NCI-H2081 (cell line): ENCODE measurements around the gene CDH13.

ENCODE experiments used
- DNase-seq, 2 experiments: peaks; one replicate each; lab custom pipeline; 2025; lab: John Stamatoyannopoulos, UW

Gene CDH13

DNA sequence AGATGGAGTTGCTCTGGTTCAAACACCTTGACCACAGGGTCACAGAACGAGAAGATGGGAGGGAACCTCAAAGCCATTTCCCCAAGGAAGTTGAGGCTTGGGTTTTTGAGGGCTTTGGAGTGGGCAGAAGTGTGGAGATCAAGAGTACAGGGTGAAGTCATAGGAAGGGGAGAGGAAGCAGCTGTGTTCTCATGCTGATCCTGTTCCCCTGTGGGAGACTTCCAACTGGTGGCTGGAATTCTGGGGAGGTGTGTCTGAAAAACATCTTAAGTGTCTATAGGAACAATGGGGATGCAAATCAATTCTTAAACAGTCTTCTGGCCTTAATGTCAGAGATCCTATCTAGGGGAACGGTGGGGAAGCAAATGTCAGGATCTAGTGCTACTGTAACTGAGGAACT, 1142.2 kb downstream of the CDH13 start:
- no peak for DNase-seq

GRCh38 chr16:83769397-83770008, 1142.7 kb downstream of the CDH13 start:
- DNase-seq, result no peak

DNA sequence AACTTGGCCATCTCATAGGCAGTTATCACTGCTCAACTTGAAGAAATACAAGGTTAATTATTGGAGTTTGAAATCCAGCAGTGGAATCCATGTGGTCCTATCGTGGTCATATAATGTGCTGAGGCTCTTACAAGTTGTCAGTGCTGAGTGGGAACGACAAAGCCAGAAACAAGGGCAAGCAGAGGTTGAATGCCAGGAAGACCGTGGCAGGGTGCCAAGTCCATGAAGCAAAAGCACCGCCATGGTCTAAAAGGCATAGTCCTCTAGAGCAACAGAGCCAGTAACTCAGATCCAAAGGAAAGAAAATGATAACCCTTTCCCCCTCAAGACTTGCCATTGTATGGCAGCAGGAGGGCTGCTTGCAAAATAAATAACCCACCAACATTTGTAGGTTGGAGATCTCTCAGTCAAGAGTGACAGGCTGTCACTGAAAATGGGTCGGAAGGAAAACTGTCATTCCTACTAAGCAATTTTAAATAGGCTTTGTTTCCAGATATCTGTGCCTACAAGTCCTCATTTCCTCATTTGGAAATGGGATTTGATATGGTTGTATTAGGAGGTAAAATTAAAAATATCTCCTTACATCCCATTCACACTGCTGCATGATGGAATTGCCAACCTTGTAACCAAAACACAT, 1144.7 kb downstream of the CDH13 start:
- no peak for DNase-seq

- DNase-seq, result no peak
Observed at GRCh38 chr16:83772806-83773205, 1146.0 kb downstream of the CDH13 start.

GRCh38 chr16:83774066-83774465, 1147.3 kb downstream of the CDH13 start:
- DNase-seq, result no peak

GRCh38 chr16:83776944-83777343, 1150.2 kb downstream of the CDH13 start:
- no peak for DNase-seq

- no peak for DNase-seq
Observed at GRCh38 chr16:83779886-83780285, 1153.1 kb downstream of the CDH13 start.

- DNase-seq, result no peak
Observed at GRCh38 chr16:83785455-83785854, 1158.7 kb downstream of the CDH13 start.

DNA sequence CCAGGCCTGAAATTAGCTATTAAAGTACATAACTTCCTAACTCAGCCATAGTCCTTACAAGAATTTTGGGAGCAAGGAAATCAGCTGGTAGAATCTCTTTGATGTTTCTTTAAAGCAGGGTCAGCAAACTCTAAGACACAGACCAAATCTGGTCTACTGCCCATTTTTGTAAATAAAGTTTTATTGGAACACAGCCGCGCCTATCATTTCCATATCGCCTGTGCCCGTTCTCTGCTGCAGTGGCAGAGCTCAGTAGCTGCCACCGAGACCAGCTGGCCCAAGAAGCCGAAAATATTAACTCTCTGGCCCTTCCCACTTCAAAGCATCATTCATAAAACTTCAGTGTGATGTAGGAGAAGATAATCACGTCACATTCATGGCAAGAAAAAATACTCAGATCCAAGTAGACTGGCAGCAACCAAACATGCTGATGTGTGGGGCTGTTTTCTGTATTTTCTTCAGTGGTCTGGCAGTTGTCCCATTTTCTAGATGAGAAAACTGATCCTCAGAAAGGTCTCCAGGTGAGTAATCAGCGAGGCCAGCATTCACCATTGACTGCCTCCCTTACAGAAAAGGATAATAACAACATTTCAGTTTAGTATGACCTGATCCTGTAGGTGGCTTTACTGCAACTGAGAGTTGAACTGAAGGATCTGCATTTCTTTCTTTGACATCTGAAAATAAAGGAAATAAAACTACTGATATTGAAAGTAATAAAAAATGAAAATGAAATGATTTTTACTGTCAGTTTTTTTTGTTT, 1163.1 kb downstream of the CDH13 start:
- DNase-seq, result no peak

- no peak for DNase-seq
Observed at GRCh38 chr16:83791916-83792315, 1165.1 kb downstream of the CDH13 start.

DNA sequence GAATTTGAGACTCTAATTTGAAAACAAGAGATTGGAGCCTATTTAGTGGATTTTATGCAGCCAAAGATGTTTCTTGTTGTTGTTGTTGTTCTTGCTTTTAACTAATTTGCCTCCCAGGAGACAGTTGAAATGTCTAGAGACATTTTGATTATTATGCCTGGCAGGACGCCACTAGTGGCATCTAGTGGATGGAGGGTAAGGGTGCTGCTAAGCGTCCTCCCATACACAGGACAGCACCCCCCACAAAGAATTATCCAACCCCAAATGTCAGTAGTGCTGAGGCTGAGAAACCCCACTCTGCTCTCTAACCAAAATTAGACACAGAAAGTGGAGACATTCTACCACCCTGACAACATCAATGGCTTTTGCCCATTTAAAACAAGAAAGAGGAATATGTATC, 1165.6 kb downstream of the CDH13 start:
- DNase-seq, result no peak

- DNase-seq, result no peak
Observed at GRCh38 chr16:83793179-83793578, 1166.4 kb downstream of the CDH13 start.

- DNase-seq, result no peak
Observed at GRCh38 chr16:83794860-83795554, 1168.2 kb downstream of the CDH13 start.

GRCh38 chr16:83797013-83797412, 1170.2 kb downstream of the CDH13 start:
- DNase-seq, result peak in 1 of 2 experiments; percentile 17

DNA sequence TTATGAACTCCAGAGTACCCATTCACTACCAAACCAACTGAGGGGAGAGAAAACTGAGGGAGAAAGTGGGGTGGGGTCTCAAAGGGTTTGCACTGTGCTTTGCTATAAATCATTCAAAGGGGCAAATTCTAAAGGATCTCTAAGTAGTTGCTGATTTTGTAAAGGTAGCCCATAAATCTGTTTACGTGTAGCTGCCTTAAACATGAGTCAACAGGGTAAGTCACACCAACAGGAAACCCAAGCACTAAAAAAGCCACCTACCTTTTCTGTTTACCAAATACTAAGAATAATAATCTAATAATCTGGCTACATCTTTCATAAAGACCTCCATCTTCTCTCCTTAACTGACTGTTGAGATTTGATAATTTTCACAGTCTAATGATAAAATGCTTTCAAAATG, 1172.6 kb downstream of the CDH13 start:
- no peak for DNase-seq

GRCh38 chr16:83802135-83802534, 1175.4 kb downstream of the CDH13 start:
- DNase-seq, result no peak

GRCh38 chr16:83802554-83803205, 1175.9 kb downstream of the CDH13 start:
- no peak for DNase-seq

DNA sequence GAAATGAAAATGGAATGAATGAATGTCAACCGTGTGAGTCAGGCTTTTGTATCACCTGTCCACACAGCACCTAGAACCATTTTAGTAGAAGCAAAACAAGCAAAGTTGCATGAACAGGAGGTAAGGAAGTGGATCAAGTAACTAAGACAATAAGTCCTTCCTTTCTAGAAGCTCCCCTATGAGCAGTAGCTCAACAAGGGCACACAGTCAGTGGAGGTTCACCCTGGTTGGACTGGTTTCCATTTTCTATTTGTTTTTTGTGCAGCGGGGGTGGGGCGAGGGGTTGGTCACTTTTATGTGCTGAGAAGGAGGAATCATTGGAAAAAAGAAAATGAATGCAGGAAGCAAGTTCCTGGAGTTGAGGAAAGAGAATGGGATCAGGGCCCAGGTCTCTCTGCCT, 1177.0 kb downstream of the CDH13 start:
- no peak for DNase-seq

GRCh38 chr16:83804366-83804765, 1177.6 kb downstream of the CDH13 start:
- no peak for DNase-seq

DNA sequence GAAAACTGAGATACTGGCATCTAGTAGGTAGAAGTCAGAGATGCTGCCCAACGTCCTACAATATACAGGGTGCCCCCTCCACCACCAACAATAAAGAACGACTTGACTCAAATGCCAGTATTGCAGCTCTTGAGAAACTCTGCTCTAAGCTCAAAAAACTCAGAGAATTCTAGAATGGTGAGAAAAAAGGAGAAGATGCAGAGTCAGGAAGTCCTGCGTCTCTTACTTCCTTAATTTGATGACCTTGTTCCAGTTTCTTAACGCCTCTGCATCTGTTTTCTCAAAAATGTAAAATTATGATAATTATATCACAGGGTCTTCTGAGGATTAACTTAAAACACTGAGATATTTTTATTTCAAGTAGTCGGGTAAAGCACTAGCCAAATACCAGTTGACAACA, 1179.3 kb downstream of the CDH13 start:
- DNase-seq, result no peak

DNA sequence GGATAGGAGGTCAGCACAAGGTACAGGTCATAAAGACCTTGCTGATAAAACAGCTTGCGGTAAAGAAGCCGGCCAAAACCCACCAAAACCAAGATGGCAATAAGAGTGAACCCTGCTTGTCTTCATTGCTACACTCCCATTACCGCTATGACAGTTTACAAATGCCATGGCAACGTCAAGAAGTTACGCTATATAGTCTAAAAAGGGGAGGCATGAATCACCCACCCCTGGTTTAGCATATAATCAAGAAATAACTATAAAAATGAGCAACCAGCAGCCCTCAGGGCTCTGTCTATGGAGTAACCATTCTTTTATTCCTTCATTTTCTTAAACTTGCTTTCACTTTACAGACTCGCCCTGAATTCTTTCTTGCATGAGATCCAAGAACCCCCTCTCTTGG, 1180.0 kb downstream of the CDH13 start:
- DNase-seq, result no peak

DNA sequence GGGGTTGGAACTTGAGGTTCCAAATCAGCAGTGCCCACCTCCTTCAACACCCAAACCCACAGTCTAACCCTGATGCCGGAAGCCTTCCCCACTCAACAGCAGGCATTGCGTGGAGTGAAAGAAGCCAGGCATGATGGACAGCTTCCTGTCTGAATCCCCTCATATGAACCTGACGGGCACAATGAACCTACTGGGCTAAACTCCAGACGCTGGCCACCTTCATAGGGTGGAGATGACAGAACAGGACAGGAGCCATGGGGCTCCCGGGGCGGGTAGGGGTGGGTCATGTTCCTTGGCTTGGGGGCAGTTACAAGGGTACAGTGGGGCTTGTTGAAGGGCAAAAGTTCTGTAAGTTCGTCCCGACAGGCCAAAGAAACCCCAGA, 1180.5 kb downstream of the CDH13 start:
- no peak for DNase-seq
